ENCODE data around the gene ERCC1. TPM values are rescaled to one million over a fixed set of nuclear protein-coding genes. Genes with fewer than 3 reads are reported as not detected.

ERCC1 gene
- total RNA-seq, 1 experiment from 2014 or later: 62.4 TPM

- peak overlapping the region; percentile 24 to 48 (median 28); a peak in 4 of 7 replicates for H3K27ac Mint-ChIP-seq
- no peak overlapping the region for H3K56ac ChIP-seq (ENCODE audit: insufficient read length, low read depth, low read length)
- peaks cover 0 to 7% (median 3%) of the 10 kb centered on the region in 3 experiments; a peak in 2 of 7 replicates for H3K36me3 Mint-ChIP-seq (ENCODE audit: insufficient read depth in 1 of 3, low read depth in 3 of 3)
- WGBS (ENCODE audit: extremely low coverage, insufficient read length, low lambda C conversion rate): no CpG with 5 or more reads among the region's 1 CpG
- no peak for TF ChIP-seq CTCF (conservative IDR thresholded peaks at IDR 0.05)
- H2BK12ac ChIP-seq (ENCODE audit: insufficient read length, low read depth, low read length): no peak overlapping the region
- H3K79me1 ChIP-seq (ENCODE audit: insufficient read depth, low read depth, low read length, poor library complexity, severe bottlenecking): no peaks in the 10 kb centered on the region
- no peak overlapping the region for H2AK5ac ChIP-seq (ENCODE audit: insufficient read length, low read length)
- H2AFZ ChIP-seq (ENCODE audit: low read length): no peak overlapping the region
- no peak overlapping the region for H3K9ac ChIP-seq (ENCODE audit: extremely low read depth, insufficient read length, low read length)
- DNase-seq: no peak
- H3K4me1 Mint-ChIP-seq: peaks cover 8 to 20% of the 10 kb centered on the region in 2 experiments
- H3K4ac ChIP-seq (ENCODE audit: low read depth, low read length): no peak overlapping the region
- H3K23ac ChIP-seq (ENCODE audit: insufficient read length, low read depth, low read length): no peak overlapping the region
- no peaks in the 10 kb centered on the region for H3K9me3 ChIP-seq (ENCODE audit: control insufficient read depth, low read depth, low read length)
- H3K4me2 ChIP-seq (ENCODE audit: insufficient read depth, insufficient read length, low read length): no peak overlapping the region
- H4K5ac ChIP-seq (ENCODE audit: insufficient read length, low read depth, low read length): no peak overlapping the region
- H4K8ac ChIP-seq (replicated peaks; ENCODE audit: insufficient read length, low read depth, low read length): no peak overlapping the region
- H2BK5ac ChIP-seq (ENCODE audit: insufficient read length, low read length): no peak overlapping the region
- no peaks in the 10 kb centered on the region for H3K79me2 ChIP-seq (ENCODE audit: insufficient read depth, low read length)
- H4K91ac ChIP-seq (ENCODE audit: insufficient read length, low read depth, low read length): no peak overlapping the region
- no peak overlapping the region for H2BK120ac ChIP-seq (ENCODE audit: low read depth, low read length, poor library complexity, severe bottlenecking)
- H3K27me3 ChIP-seq (ENCODE audit: insufficient read depth, low read length): peaks cover 4% of the 10 kb centered on the region; the same call in 1 of the 2 replicates
- H3T11ph ChIP-seq (ENCODE audit: low read length): no peak overlapping the region
- no peaks in the 10 kb centered on the region for H3K9me3 Mint-ChIP-seq
- H3K18ac ChIP-seq (ENCODE audit: insufficient read length, low read depth, low read length): no peak overlapping the region
- H3K23me2 ChIP-seq (ENCODE audit: insufficient read length, low read depth, low read length, poor library complexity, severe bottlenecking): peaks cover 2% of the 10 kb centered on the region
- H4K20me1 ChIP-seq (ENCODE audit: control insufficient read depth, insufficient read depth, insufficient read length): no peaks in the 10 kb centered on the region
- H3K14ac ChIP-seq (ENCODE audit: insufficient read depth, low read length): no peak overlapping the region
- no peaks in the 10 kb centered on the region for H3K4me1 ChIP-seq (ENCODE audit: insufficient read depth, low read length)
- no peak overlapping the region for H2BK20ac ChIP-seq (ENCODE audit: low read depth, low read length, poor library complexity, severe bottlenecking)
- no peak overlapping the region for H2BK15ac ChIP-seq (ENCODE audit: low read depth, low read length)
- no peak overlapping the region for H3K27ac ChIP-seq (ENCODE audit: insufficient read length, low read depth, low read length)
- H3K4me3 Mint-ChIP-seq: no peak overlapping the region
- no peaks in the 10 kb centered on the region for H3K27me3 Mint-ChIP-seq (ENCODE audit: low read depth)
Observed at GRCh38 chr19:45380107-45380506, 43.6 kb downstream of the ERCC1 start.

Measured in H9 (cell line).